GM12878 (cell line): ENCODE results near the gene GATA3. TPM values are rescaled to one million over a fixed set of nuclear protein-coding genes. Genes with fewer than 3 reads are reported as not detected.

ENCODE experiments used
- ATAC-seq: fragments of 200-7000 bp; cut with Tn5 transposase; 3 replicates; pipeline ENCODE4 v1.9.1; 2020; ENCODE audit warnings: mild to moderate bottlenecking, moderate library complexity
- BruUV-seq: library from RNA; stranded (reverse); fragments of 400-500 nt; replicated peaks from 2 replicates; lab custom pipeline; 2021; lab: Mats Ljungman, UMichigan
- CTCF ChIA-PET: fragments of 300-600 bp; sonication (Branson Sonifier 250); formaldehyde crosslinking; extraction: SDS; loops from one replicate; lab custom pipeline; 2021; ENCODE audit warnings: inconsistent platforms; lab: Yijun Ruan, JAX
- POLR2A ChIA-PET: fragments of 350-600 bp; formaldehyde crosslinking; extraction: SDS; loops from one replicate; lab custom pipeline; 2021; ENCODE audit warnings: inconsistent platforms; lab: Charles Lee
- RAD21 ChIA-PET: fragments of 300-600 bp; sonication (Branson Sonifier 250); formaldehyde crosslinking; loops from one replicate; lab custom pipeline; 2023; ENCODE audit warnings: antibody characterized with exemption; ENCODE audit not compliant: unreplicated experiment; lab: Charles Lee
- SMC1A ChIA-PET: fragments of 300-600 bp; sonication (Branson Sonifier 250); formaldehyde crosslinking; loops from one replicate; lab custom pipeline; 2023; ENCODE audit not compliant: unreplicated experiment, uncharacterized antibody; lab: Charles Lee
- DNase-seq: peaks from one replicate; pipeline ENCODE4 v3.0.0-alpha.2; 2011; ENCODE audit warnings: low read depth, low spot score
- FAIRE-seq: peaks from 3 replicates; lab custom pipeline; 2011; peaks lifted over from hg19 to GRCh38; lab: Jason Lieb, UNC
- H2AFZ ChIP-seq: 2 replicates; pipeline ENCODE4 v1.6.0; 2011; ENCODE audit warnings: low read depth, low read length, control low read depth; ENCODE audit not compliant: control insufficient read depth
- H3K27ac ChIP-seq: 2 replicates; pipeline ENCODE4 v1.5.1; 2011; ENCODE audit warnings: control low read depth; ENCODE audit not compliant: control insufficient read depth, insufficient read depth
- H3K27me3 ChIP-seq, 2 experiments: replicated peaks in 1 of 2; 2 replicates each; pipeline versions ENCODE4 v1.6.0 to v1.6.1; 2011; ENCODE audit warnings: low read length in 1 of 2; ENCODE audit not compliant: control insufficient read depth in 2 of 2, insufficient read depth in 2 of 2
- H3K36me3 ChIP-seq, 2 experiments: 2 replicates each; pipeline ENCODE4 v1.5.1; 2011; ENCODE audit warnings: low read length in 1 of 2; ENCODE audit not compliant: control insufficient read depth in 2 of 2, insufficient read depth in 2 of 2
- H3K4me1 ChIP-seq: 2 replicates; pipeline ENCODE4 v1.6.1; 2011; ENCODE audit warnings: mild to moderate bottlenecking, low read length, moderate library complexity, mixed read lengths; ENCODE audit not compliant: control insufficient read depth, insufficient read depth
- H3K4me2 ChIP-seq: 2 replicates; pipeline ENCODE4 v1.6.0; 2011; ENCODE audit warnings: control low read depth; ENCODE audit not compliant: control insufficient read depth, insufficient read depth
- H3K4me3 ChIP-seq: fragments of 200-600 bp; sonication (generic); 2 replicates; pipeline ENCODE4 v1.5.1; 2016
- H3K79me2 ChIP-seq: 2 replicates; pipeline ENCODE4 v1.6.0; 2011; ENCODE audit warnings: low read length; ENCODE audit not compliant: control insufficient read depth, insufficient read depth
- H3K9ac ChIP-seq: 2 replicates; pipeline ENCODE4 v1.8.0; 2011; ENCODE audit warnings: low read length, control low read depth, mixed read lengths; ENCODE audit not compliant: control insufficient read depth, insufficient read depth
- H3K9me3 ChIP-seq: replicated peaks from 3 replicates; pipeline ENCODE4 v1.5.1; 2011; ENCODE audit warnings: mild to moderate bottlenecking, low read length; ENCODE audit not compliant: control insufficient read depth, insufficient read depth
- H4K20me1 ChIP-seq: 2 replicates; pipeline ENCODE4 v1.6.0; 2011; ENCODE audit not compliant: control insufficient read depth, insufficient read depth
- ASH2L ChIP-seq: fragments of 300-600, 200-600 bp; sonication (generic); IDR thresholded peaks from 2 replicates; pipeline ENCODE4 v1.6.1; 2017; ENCODE audit warnings: low read depth, mild to moderate bottlenecking, borderline replicate concordance
- BACH1 ChIP-seq: fragments of 450-650 bp; IDR thresholded peaks from 2 replicates; pipeline ENCODE4 v1.6.1; 2017; ENCODE audit warnings: mild to moderate bottlenecking, borderline replicate concordance
- CEBPB ChIP-seq, 2 experiments: fragments of 150-350 bp in 1 of 2; IDR thresholded peaks; 2 replicates each; pipeline ENCODE4 v1.6.1; 2012 to 2014; ENCODE audit warnings: low read depth in 2 of 2, low read length in 2 of 2, borderline replicate concordance in 1 of 2, inconsistent platforms in 1 of 2
- CHD1 ChIP-seq: IDR thresholded peaks from 2 replicates; pipeline ENCODE4 v1.6.1; 2012; ENCODE audit warnings: low read depth, low read length, improper control_type of control experiment
- EP300 ChIP-seq, 2 experiments: fragments of 150-350 bp in 1 of 2; IDR thresholded peaks; 2 replicates each; pipeline ENCODE4 v1.6.1; 2011 to 2012; ENCODE audit warnings: low read depth in 2 of 2, low read length in 2 of 2, borderline replicate concordance in 1 of 2, improper control_type of control experiment in 1 of 2, inconsistent platforms in 1 of 2; ENCODE audit not compliant: control insufficient read depth in 1 of 2
- ETV6 ChIP-seq, 2 experiments: fragments of 450-650 bp in 1 of 2; IDR thresholded peaks in 1 of 2; conservative IDR thresholded peaks in 1 of 2; 2 replicates each; pipeline ENCODE4 v1.6.1; 2014; ENCODE audit warnings: antibody characterized with exemption in 1 of 2, borderline replicate concordance in 1 of 2, low read depth in 1 of 2, mild to moderate bottlenecking in 1 of 2, moderate library complexity in 1 of 2
- HCFC1 ChIP-seq: fragments of 150-350 bp; IDR thresholded peaks from 2 replicates; pipeline ENCODE4 v1.6.1; 2014; ENCODE audit warnings: low read length
- HDAC6 ChIP-seq: fragments of 200-600 bp; sonication (generic); IDR thresholded peaks from one replicate; pipeline ENCODE4 v1.8.0; 2017; ENCODE audit warnings: antibody characterized with exemption; ENCODE audit not compliant: unreplicated experiment
- HSF1 ChIP-seq: fragments of 150-350 bp; IDR thresholded peaks from 2 replicates; pipeline ENCODE4 v1.6.1; 2014; ENCODE audit warnings: mild to moderate bottlenecking, low read depth, low read length
- IKZF2 ChIP-seq, 2 experiments: fragments of 450-650 bp; IDR thresholded peaks; 2 replicates each; pipeline ENCODE4 v1.6.1; 2017; ENCODE audit warnings: mild to moderate bottlenecking in 2 of 2, moderate library complexity in 2 of 2
- SP1 ChIP-seq: IDR thresholded peaks from one replicate; pipeline ENCODE4 v1.6.1; 2011; ENCODE audit warnings: low read depth, low read length
- SUZ12 ChIP-seq: fragments of 200-600 bp; sonication (generic); IDR thresholded peaks from one replicate; pipeline ENCODE4 v1.6.1; 2018; ENCODE audit warnings: antibody characterized with exemption, mild to moderate bottlenecking; ENCODE audit not compliant: unreplicated experiment
- WGBS: methylation state at CpG from one replicate; pipeline ENCODE4 v1.1.6; 2016; ENCODE audit warnings: low lambda C conversion rate; ENCODE audit not compliant: insufficient replicate concordance, insufficient coverage; ENCODE audit errors: missing lambda C conversion rate; 5-methylcytosine and 5-hydroxymethylcytosine counted together
- in situ Hi-C: fragments of 300-500 bp; cut with MboI; formaldehyde crosslinking; loops from 9 replicates; pipeline ENCODE4 v1.14.3; 2018; ENCODE audit warnings: mixed read lengths
- intact Hi-C: fragments of 100-400 bp; cut with micrococcal nuclease; formaldehyde crosslinking; loops from one replicate; pipeline ENCODE4 v1.14.2; 2022; ENCODE audit not compliant: unreplicated experiment
- polyA plus RNA-seq, 11 experiments: library from polyadenylated mRNA; depleted of rRNA in 4 of 11; unstranded in 6 of 11; stranded (reverse) in 5 of 11; fragments of >200 nt; fragmentation: Nextera tagmentation in 4 of 11; fragmentation: Illumina TruSeq in 1 of 11; extraction: Ambion mirVana in 4 of 11; extraction: Trizol in 1 of 11; gene quantifications; 1 replicate in 1 of 11; 2 replicates in 10 of 11; pipeline versions ENCODE4 v1.2.1 to v1.2.3, GENCODE V29; 2011 to 2016; ENCODE audit warnings: inconsistent platforms in 2 of 11, missing spikeins in 2 of 11, low read depth in 1 of 11
- total RNA-seq, 4 experiments: library from RNA; depleted of rRNA in 3 of 4; stranded (reverse); fragments of >200 nt in 3 of 4; fragmentation: Illumina TruSeq in 1 of 4; extraction: Trizol in 1 of 4; gene quantifications; 2 replicates each; pipeline versions ENCODE4 v1.2.1 to v1.2.3, GENCODE V29; 2013 to 2021
- TF ChIP-seq, protein P1 (sequence below): IDR thresholded peaks from 2 replicates; pipeline ENCODE4 v1.6.1; 2011; ENCODE audit warnings: low read depth, mild to moderate bottlenecking, low read length, moderate library complexity, borderline replicate concordance; ENCODE audit errors: extremely low read depth

The GATA3 gene
- total and polyA plus RNA-seq, 10 of the 15 experiments (the other 5 are each of a cell fraction or from before 2014, with no cell fraction given) = 0.08 to 0.80 (median 0.29) TPM

- CTCF ChIA-PET = no interaction called here
- H3K4me1 ChIP-seq = no peaks in the 10 kb centered on the region
- intact Hi-C loops = no loop called here
- no peak for ATAC-seq
- no peak for DNase-seq
- in situ Hi-C loops = loop anchor here (25.0 kb wide), 1 partner anchor 1176 kb away; no protein-coding TSS in a partner anchor
- 44% methylated on average over 43 of the region's 47 CpGs for WGBS
- no peak overlapping the region for H3K4me3 ChIP-seq
- no TSS peak for BruUV-seq
- no peak overlapping the region for H3K9ac ChIP-seq
- RAD21 ChIA-PET = no interaction called here
- TF ChIP-seq ETV6 (conservative IDR thresholded peaks at IDR 0.05 in 1 of 2, IDR thresholded peaks at IDR 0.05 in 1 of 2; ENCODE audit: borderline replicate concordance in 1 of 2, low read depth in 1 of 2) (no peak), HCFC1 (no peak), SUZ12 (peak; percentile 45)
- no peaks in the 10 kb centered on the region for H3K9me3 ChIP-seq
- H3K27ac ChIP-seq = no peak overlapping the region
- H4K20me1 ChIP-seq = no peaks in the 10 kb centered on the region
- POLR2A ChIA-PET = no interaction called here
- no peak overlapping the region for H3K4me2 ChIP-seq
- SMC1A ChIA-PET = no interaction called here
- no peak overlapping the region for H2AFZ ChIP-seq
- peaks cover 18 to 28% of the 10 kb centered on the region in 2 experiments for H3K27me3 ChIP-seq
- H3K36me3 ChIP-seq = no peaks in the 10 kb centered on the region
- H3K79me2 ChIP-seq = no peaks in the 10 kb centered on the region
- FAIRE-seq = no peak
These were observed 18.6 kb upstream of the GATA3 start for GRCh38 chr10:8035641-8036470.

GRCh38 chr10:8036506-8037198 lies 17.8 kb upstream of the GATA3 start:
- in situ Hi-C loops (loop anchor here (25.0 kb wide), 1 partner anchor 1176 kb away; no protein-coding TSS in a partner anchor), intact Hi-C loops (no loop called here)
- no peaks in the 10 kb centered on the region for H3K4me1 ChIP-seq
- TF ChIP-seq IKZF2 (IDR thresholded peaks at IDR 0.05) (no peak), HSF1 (no peak), CEBPB (IDR thresholded peaks at IDR 0.05; ENCODE audit: borderline replicate concordance in 1 of 2, low read depth in 2 of 2, low read length in 2 of 2) (no peak), HDAC6 (no peak), ASH2L (no peak), BACH1 (no peak), EP300 (IDR thresholded peaks at IDR 0.05; ENCODE audit: borderline replicate concordance in 1 of 2, control insufficient read depth in 1 of 2, low read depth in 2 of 2, low read length in 2 of 2) (no peak), SP1 (no peak), CHD1 (no peak)
- TF ChIP-seq, protein P1, sequence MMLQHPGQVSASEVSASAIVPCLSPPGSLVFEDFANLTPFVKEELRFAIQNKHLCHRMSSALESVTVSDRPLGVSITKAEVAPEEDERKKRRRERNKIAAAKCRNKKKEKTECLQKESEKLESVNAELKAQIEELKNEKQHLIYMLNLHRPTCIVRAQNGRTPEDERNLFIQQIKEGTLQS = no peak

More at GRCh38 chr10:8036506-8037198, 17.8 kb upstream of the GATA3 start:
- FAIRE-seq (no peak), DNase-seq (no peak), ATAC-seq (no peak)
- Histone ChIP-seq H3K9me3 (no peaks in the 10 kb centered on the region), H3K9ac (no peak overlapping the region), H3K79me2 (no peaks in the 10 kb centered on the region), H3K4me3 (no peak overlapping the region), H3K27me3 (peaks cover 18 to 30% of the 10 kb centered on the region in 2 experiments), H3K27ac (no peak overlapping the region), H4K20me1 (no peaks in the 10 kb centered on the region), H3K4me2 (no peak overlapping the region), H2AFZ (no peak overlapping the region), H3K36me3 (no peaks in the 10 kb centered on the region)
- RAD21 ChIA-PET = no interaction called here
- CTCF ChIA-PET = no interaction called here
- POLR2A ChIA-PET = no interaction called here
- no TSS peak for BruUV-seq
- 30% methylated on average over 16 of the region's 18 CpGs for WGBS
- SMC1A ChIA-PET = no interaction called here
